ENCODE results near the gene AFAP1. TPM values are rescaled to one million over a fixed set of nuclear protein-coding genes. Genes with fewer than 3 reads are reported as not detected.

Gene AFAP1
- total RNA-seq, 1 donor from 2014 or later = 30.8 TPM

DNA sequence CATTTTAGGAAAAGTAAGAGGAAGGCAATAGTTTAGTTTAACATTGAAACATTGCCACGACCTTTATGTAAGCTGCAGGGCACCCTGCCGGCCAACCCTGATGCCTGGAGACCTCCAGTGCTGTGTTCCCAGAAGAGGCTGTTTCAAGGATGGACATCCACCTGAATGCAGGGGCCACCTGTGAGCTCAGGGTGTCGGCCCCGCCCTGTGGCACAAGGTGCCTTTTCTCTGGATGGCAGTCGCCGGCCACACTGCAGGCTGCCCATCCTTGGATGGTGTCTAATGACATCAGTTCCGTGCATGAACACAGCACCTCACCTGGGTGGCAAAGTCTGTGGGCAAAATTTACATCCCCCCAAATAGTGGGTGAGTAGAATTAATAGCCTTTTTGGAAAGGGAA, 180.0 kb downstream of the AFAP1 start:
- DNase-seq (ENCODE audit: low read depth) = no peak

DNA sequence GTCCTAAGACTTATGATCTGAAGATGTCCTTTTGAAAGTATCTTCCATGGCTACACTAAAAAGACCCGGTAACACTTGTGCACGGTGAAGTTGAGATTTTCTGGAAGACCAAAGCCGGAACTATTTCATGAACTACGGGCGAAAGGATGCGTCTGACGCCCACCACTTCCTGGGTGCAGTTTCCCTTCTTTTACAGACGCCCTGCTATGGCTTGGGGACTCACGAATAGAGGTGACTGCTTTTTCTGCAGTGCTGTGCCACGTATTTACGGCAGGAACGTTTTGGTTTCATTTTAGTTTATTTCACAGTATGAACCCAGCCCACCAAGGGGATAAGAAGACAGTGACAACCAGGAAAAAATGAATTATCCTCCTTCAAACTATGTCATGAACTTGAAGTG, 180.4 kb downstream of the AFAP1 start:
- DNase-seq (ENCODE audit: low read depth) = no peak

DNA sequence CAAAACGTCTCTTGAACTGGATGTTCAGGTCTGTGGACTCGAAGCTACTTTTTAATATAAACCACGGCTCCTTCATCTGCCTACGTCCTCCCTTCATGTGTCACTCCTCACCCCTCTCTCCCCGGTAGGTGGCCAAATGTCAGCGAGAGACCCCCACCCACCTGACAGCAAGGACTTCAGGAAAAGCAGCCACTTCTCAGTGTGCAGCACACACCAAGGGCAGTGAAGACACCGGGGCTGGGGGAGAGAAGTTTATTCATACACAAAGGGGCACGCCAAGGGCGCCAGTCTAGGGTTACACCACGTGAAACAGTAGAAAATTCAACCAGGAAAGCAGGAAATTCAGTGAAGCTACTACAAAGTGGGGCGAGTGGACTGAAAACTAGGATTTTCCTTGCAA, 181.2 kb downstream of the AFAP1 start:
- no peak for DNase-seq (ENCODE audit: low read depth)

DNA sequence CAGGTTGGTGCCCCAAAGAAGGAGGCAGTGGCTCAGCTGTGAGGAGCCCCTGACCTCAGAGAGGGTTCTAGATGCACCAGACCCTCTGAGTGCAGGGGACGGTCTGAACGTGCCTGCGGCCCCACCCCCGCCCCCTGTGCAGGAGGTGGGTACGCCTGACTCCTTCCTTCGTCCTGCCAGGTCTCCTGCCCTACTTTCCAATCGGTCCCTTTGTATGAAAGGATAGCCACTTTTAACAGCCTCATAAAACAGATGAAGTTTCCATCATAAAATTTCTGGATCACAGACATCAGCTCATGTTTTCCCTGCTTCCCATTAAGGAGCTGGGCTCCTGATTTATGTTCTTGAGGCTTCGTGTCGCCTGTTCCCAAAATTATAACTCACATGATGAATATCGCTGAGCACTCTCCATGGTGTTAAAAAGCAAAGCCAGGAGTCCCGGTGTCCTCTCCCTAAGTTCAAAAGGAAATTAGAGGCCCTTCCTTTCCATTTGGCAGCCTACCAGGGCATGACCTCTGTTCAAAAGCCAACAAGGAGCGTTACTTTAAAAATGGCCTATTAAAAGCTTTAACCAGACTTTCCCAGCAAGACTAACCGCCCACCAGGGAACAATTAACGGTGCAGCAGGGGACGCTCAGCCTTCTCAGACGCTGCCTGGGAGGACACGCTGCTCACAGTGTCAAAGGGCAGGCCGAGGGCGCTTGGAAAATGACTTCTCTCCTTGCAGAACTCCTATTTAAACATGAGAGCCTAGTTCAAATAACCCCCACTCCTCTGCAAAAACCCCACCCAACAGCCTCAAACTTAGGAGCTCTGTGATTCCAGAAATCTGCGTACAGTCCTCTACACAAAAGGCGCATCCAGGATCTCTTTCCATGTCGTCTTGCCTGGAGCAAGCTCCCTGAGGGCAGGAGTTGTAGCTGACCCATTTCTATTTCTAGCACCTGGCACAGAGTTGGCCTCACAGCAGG, 181.9 kb downstream of the AFAP1 start:
- DNase-seq (ENCODE audit: low read depth) = peak; percentile 22

DNA sequence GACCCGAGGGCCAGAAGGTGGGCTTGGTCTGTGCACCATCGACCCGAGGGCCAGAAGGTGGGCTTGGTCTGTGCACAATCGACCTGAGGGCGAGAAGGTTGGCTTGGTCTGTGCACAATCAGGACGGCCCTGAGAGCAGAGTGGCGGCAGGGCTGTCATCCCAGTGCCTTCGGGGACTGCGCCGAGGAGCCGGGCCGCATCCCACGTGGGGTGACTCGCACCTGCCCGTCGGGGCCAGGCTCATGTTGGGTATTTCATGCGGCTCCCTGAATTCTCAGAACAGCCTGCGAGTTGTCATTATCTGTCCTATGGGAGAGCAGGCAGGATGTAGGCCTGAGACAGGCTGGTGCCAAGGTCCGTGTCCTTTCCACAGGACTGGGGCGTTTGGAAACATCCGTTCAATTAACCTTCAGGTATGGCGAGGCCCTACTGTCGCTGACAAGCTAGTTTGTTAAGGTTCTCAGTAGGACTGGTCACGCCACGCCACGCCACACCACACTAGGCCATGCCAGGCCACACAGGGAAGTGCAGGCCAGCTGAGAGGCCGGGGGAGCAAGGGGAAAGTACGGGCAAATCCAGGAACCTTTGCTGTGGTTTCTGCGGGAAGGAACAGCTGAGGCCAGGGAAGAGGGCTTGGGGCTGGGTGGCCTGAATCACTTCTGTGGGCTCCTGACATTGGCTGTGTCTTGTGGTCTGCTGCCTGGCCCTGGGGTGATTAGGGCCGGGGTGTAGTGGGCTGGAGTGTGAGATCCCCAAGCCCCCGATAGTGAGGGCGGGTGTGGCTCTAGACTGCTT, 182.9 kb downstream of the AFAP1 start:
- peak; percentile 96 for DNase-seq (ENCODE audit: low read depth)

DNA sequence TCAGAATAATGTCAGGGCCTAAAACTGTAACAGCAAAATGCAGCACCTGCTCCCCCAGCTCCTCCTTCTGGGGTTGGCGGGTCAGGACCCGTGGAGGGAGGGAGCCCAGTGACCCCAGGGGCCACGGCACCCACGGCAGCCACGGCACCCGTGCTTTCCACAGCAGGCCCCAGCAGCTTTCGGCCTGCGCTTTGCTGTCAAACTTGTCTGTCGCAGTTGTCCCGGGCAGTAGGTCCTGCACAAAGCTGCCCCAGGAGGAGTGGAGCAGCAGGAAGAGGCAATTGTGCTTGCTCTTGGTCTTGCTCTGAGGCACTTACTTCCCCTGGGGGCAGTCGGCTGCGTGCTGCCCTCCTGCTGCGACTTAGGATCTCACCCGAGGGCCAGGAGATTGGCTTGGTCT, 183.6 kb downstream of the AFAP1 start:
- no peak for DNase-seq (ENCODE audit: low read depth)

DNA sequence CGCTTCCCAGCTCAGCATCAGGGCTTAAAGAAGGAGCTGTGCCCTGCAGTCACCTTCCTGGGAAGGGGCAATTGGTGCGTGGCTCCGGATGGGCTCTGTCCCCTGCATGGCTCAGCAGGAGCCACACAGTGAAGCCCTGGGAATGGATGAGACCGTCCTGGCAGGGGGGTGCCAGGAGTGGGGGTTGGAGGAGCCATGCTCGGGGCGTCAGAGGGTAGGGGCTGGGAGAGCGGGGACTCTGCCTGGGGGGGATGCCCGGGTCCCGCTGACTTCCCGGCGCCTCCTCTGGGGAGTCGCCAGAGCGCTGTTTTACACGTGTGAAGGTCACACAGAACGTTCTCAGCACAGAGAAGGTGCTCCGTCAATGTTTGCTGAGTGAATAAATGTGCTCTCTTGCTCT, 184.1 kb downstream of the AFAP1 start:
- no peak for DNase-seq (ENCODE audit: low read depth)

DNA sequence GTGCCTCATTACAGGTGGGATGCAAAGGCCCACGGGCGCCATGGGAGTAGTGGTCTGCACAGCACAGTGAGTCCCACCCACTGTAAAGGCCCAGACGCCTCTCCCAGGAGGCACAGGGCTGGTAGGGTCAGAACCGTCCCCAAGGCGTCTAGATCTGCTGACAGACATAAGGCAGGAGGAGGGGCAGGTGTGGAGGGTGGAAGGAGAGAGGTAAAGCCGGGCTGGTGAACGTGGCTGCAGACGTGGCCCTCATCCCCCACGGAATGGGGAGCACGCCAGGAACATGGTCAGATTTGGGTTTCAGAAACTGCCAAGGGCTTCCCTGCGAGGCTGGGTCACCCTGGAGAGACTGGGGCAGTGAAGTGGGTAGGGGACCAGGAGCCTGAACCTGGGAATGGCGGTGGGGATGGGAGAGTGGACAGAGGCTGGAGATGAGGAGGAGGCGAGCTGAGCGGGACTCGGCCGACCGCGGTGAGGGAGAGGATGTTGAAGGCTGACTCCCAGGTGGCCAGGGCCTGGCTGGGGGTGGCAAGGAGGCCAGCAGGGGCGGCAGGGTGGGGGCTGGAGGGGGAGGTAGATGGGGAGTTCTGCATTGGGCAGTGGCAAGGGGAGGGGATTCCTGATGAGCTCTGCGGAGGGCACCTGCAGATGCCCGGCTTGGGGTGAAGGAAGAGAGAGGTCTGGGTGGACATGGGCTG, 184.9 kb downstream of the AFAP1 start:
- DNase-seq (ENCODE audit: low read depth) = no peak

DNA sequence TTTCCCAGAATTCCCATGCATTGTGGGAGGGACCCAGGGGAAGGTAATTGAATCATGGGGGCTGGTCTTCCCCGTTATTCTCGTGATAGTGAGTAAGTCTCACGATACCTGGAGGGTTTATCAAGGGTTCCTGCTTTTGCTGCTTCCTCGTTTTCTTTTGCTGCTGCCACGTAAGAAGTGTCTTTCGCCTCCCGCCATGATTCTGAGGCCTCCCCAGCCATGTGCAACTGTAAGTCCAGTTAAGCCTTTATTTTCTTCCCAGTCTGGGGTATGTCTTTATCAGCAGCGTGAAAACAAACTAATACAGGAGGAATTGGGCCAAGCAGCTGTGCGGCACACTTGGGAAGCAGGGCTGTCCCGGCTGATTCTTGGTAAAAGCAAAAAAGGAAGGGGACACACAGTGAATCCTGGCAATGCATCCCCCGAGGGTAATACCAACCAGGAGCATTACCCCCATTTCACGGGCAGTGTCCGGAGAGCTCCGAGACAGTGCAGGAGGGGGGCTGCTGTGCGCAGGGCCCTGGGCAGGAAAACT, 185.7 kb downstream of the AFAP1 start:
- no peak for DNase-seq (ENCODE audit: low read depth)

DNA sequence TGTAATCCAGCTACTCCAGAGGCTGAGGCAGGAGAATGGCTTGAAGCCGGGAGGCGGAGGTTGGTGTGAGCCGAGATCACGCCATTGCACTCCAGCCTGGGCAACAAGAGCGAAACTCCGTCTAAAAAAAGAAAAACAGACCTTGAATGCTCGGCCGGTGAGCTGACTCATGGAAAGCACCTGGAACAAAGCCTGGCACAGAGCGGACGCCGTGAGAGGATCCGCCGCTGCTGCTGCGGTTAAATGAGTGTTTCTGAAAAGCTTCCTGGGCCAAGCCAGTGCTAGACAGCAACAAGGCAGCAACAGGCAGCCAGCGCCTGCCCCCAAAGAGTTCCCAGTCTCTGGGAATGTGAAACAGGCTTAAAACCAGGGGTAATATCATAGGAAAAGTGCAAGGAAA, 186.4 kb downstream of the AFAP1 start:
- no peak for DNase-seq (ENCODE audit: low read depth)

DNA sequence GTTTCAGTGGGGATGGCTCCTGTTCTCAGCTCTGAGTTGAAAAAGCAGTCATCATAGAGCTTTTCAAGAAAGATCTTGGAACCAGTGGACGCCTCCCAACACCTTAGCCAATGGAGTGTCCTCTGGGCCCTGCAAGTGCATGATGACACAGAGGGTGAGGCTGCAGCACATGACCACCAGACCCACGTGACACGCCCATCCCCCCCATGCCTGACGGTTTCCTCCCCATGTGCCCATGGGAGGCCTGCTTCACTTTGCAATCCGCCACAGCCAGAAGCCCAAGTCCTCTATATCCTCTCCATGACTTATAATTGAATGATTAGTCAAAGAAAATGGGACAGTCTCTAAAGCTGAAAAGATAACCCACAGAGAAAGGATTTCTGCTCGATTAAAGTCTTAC, 187.0 kb downstream of the AFAP1 start:
- DNase-seq (ENCODE audit: low read depth) = no peak

DNA sequence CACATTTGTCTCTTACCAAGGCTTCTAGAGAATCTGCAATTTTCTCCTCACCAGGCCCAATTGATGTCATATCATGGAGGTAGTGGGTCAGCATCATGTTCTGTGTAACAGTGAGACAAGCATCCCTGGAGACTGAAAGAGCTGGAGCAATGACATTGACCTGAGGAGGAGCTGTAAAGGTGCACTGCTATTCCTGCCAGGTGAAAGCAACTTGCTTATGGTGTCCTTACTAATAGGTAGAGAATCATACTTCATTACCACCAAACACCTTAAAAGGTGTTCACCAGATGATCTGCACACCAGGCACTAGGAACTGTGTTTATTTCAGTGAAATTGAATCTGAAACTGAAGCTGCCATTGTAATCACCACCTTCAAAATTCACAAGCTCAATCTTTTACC, 188.7 kb downstream of the AFAP1 start:
- no peak for DNase-seq (ENCODE audit: low read depth)

DNA sequence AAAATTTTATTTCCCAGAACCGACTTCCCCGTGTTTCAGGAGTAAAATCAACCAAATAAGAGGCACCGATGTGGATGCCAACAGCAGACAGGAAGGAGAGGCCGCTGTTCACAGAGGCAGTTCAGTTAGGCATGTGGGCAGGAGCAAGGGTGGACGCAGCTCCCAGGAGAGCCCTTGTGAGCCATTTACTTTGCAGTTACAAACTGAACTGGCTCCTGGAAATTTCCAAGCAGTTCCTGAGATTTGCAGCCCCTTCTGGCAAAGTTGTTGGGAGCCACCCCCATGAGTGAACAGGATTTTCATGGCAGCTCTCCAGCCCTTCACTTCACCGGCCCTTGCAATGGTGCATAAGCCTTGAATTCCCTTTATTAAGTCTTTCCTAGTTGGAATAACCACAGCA, 189.1 kb downstream of the AFAP1 start:
- DNase-seq (ENCODE audit: low read depth) = no peak

DNA sequence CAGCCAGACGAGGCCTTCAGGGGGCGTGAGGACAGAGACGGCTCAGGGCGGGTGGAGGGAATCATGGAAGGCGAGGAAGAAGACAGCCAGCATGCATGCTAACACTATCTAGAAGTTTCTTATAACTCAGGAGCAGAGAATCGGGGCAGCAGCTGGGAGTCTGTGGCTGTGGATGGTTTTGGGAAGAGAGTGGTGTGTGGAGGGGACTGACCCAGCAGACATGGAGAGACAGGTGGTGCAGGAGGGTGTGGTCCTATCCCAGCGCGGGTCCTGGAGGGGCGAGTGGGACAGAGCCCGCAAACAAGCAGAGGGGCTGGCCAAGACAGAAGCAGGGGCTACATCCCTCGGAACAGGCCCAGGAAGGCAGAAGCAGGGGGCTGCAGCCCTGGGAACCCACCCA, 192.1 kb downstream of the AFAP1 start:
- DNase-seq (ENCODE audit: low read depth) = peak; percentile 58

DNA sequence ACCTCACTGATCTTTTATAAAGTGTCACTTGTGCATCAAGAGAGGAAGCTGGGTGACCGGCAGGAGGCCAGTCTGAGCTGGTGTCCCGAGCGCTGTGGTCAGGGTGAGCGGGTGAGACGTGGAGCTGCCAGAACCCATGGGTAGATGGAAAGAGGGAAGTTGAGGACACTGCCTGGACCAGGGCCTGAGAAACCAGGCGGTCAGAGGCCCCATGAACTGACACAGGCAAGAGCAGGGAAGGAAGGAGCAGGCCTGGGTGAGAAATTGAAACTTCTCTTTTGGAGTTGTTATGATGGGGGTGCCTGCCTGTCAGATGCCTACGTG, 192.6 kb downstream of the AFAP1 start:
- no peak for DNase-seq (ENCODE audit: low read depth)

DNA sequence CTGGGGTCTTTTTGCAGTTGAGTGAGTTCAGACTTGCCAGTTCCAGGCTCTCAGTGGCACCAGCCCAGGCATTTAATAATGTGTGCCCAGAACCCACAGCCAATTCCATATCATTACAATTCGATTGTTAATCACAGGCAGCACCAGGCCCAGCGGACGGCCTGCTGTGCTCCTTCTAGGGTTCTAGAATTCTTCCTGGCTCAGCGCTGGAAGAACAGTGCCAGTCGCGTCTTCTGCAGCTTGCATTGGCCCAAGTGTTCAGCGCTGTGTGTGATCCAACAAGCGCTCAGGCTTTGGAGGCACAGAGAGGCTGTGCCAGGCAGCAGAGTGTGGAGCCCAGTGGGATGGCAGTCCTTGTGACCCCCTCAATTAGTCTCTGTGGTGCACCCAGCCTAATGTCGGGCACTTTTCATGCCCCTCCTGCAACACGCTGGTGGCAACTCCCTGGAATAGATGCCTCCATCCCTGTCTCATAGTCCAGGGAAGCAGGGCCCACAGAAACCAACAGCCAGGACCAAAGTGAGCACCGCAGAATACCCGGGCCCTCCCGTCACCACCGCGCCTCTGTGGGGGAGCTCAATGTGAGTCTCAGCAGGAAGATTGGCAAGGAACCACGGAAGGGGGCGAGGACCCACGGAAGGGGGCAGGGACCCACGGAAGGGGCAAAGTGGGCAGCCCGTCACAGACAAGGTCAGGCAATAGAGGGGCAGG, 193.2 kb downstream of the AFAP1 start:
- DNase-seq (ENCODE audit: low read depth) = no peak

DNA sequence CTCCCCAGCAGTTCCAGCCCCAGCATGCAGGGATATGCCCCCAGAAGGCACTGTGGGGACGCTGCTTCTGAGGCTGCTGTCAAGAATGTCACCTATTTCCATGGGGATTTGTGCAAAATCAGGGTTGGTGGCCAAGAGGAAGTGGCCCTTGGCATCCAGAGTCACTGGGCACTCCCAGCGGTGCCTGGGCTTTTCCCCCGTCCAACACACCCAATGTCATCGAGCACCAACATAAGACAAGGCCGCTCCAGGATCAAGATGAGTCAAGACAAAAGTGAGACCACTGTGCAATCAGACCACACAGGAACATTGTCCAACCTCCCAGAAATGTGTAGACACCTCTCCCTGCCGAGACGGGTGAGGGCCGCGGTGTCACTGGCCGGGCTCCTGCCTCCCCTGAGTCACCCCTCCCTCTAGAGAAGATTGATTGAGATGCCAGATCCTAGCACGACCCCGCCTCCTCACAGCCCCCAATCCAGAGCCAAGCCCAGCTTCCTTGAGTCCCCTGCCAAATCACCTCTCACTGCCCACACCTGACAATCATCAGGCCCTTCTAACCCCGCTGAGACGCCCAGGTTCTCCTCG, 194.3 kb downstream of the AFAP1 start:
- DNase-seq (ENCODE audit: low read depth) = no peak

DNA sequence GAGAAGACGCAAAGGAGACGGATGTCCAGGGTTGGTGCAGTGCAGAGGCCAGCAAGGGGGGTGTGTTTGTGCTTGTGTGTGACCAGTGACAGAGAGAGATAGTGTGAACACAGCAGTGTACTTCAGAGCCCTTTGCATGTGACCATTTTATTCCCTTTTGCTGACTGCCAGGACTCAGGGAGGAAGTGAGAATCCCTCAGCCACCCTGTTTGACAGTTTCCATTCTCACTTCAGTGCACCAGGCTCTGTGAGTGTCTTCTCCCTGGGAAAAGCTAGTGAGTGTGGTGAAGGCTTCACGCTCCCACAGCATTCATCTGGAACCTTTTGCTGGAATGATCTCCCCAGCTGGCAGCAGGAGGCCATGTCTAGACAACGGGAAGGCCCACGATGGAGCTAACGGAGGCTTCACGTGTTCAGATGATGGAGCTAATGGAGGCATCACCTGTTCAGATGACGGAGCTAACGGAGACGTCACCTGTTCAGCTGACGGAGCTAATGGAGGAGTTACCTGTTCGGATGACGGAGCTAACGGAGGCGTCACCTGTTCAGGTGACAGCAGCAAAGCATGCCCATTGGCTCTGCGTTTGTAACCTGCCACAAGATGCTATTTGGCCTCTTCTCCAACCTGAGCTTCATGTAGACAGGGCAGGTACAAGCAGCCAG, 195.4 kb downstream of the AFAP1 start:
- DNase-seq (ENCODE audit: low read depth) = no peak

DNA sequence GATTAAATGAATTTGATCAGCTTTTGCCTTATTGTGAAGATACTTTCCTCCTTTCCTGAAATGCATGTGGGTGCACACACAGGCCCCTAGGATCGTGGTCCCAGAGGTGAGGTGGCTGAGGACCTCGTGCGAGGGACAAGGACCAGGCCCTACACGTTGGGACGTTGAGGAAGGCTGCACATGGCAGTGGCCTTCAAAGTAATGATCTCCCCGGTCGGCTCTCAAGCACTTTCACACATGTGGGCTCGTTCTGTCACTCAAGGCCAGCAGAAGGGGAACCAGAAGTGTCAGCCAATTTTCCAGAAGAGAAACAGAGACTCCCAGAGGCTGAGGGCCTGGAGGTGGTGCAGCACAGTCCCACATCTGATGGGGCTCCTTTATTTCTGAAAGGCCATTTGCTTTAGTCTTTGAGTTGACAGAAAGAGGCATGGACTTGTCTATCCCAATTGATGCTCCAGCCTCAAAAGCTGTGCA, 196.8 kb downstream of the AFAP1 start:
- DNase-seq (ENCODE audit: low read depth) = no peak

Measured in myocyte (in vitro differentiated cells).